ENCODE results near the gene NDUFB7. TPM values are rescaled to one million over a fixed set of nuclear protein-coding genes. Genes with fewer than 3 reads are reported as not detected.

Gene NDUFB7
- total and polyA plus RNA-seq, 2 experiments from 2014 or later, result 289 to 463 TPM

- peaks cover 21% of the 10 kb centered on the region for H3K36me3 Mint-ChIP-seq (ENCODE audit: low read depth)
- no peaks in the 10 kb centered on the region for H3K27me3 ChIP-seq (ENCODE audit: insufficient read depth)
- no peak for ATAC-seq
- H3K27ac ChIP-seq (ENCODE audit: low read depth), result no peak overlapping the region
- peaks cover 8% of the 10 kb centered on the region; the same call in 1 of the 2 replicates for H3K9me2 ChIP-seq (ENCODE audit: insufficient read depth)
- no peak for DNase-seq (ENCODE audit: low spot score)
- no peaks in the 10 kb centered on the region for H3K36me3 ChIP-seq (ENCODE audit: insufficient read depth)
- H3K4me3 ChIP-seq, result no peak overlapping the region
- H4K20me1 ChIP-seq (replicated peaks; ENCODE audit: insufficient read depth), result no peaks in the 10 kb centered on the region
- no peaks in the 10 kb centered on the region for H3K4me1 Mint-ChIP-seq
- H3K4me1 ChIP-seq (ENCODE audit: insufficient read depth), result no peaks in the 10 kb centered on the region
- H3K9me3 Mint-ChIP-seq, result peaks cover 95% of the 10 kb centered on the region
- TF ChIP-seq JUNB (IDR thresholded peaks at IDR 0.05; ENCODE audit: unreplicated experiment) (no peak), CTCF (conservative IDR thresholded peaks at IDR 0.05; ENCODE audit: low read depth in 2 of 2) (no peak), ETS1 (IDR thresholded peaks at IDR 0.05) (no peak), STAT1 (IDR thresholded peaks at IDR 0.05; ENCODE audit: unreplicated experiment) (no peak), ZNF114 (CRISPR knock-in tag; IDR thresholded peaks at IDR 0.05) (no peak), POLR2AphosphoS5 (IDR thresholded peaks at IDR 0.05; ENCODE audit: low read depth) (no peak), ZNF462 (CRISPR knock-in tag; IDR thresholded peaks at IDR 0.05) (no peak), ZNF331 (CRISPR knock-in tag; IDR thresholded peaks at IDR 0.05; ENCODE audit: low read depth) (no peak), EZH2 (IDR thresholded peaks at IDR 0.05; ENCODE audit: low read depth, unreplicated experiment) (no peak)
- no peaks in the 10 kb centered on the region for H3F3A ChIP-seq (replicated peaks; ENCODE audit: low read depth)
- no peak overlapping the region for H2AFZ ChIP-seq
- no peak overlapping the region for H3K4me2 ChIP-seq
- H3K79me2 ChIP-seq (replicated peaks; ENCODE audit: insufficient read depth), result no peaks in the 10 kb centered on the region
- no peak overlapping the region for H3K27ac Mint-ChIP-seq
- no peaks in the 10 kb centered on the region for H3K27me3 Mint-ChIP-seq (ENCODE audit: insufficient read depth, low read depth, poor library complexity)
- H3K4me3 Mint-ChIP-seq, result no peak overlapping the region
These were observed 43.8 kb upstream of the NDUFB7 start for GRCh38 chr19:14615623-14616022.

Measured in GM23338 (cell line).